Transverse colon (tissue), 4 donors: ENCODE measurements around the gene RAPGEF1.

Experiments used
- POLR2AphosphoS5 ChIP-seq, 3 donors: sonication (generic); formaldehyde crosslinking; IDR thresholded peaks; one replicate each; pipeline ENCODE4 v1.6.1; 2016; ENCODE audit warnings: antibody characterized with exemption in 3 of 3
- TF ChIP-seq, protein P1 (sequence below), 5 experiments: fragments of 200-600 bp in 3 of 5; fragments of 450-650 bp in 2 of 5; sonication (generic) in 3 of 5; IDR thresholded peaks; 1 replicate in 2 of 5; 2 replicates in 3 of 5; pipeline ENCODE4 v1.5.1; 2016 to 2017; ENCODE audit warnings: antibody characterized with exemption in 5 of 5, inconsistent platforms in 3 of 5, mild to moderate bottlenecking in 2 of 5, moderate library complexity in 1 of 5

DNA sequence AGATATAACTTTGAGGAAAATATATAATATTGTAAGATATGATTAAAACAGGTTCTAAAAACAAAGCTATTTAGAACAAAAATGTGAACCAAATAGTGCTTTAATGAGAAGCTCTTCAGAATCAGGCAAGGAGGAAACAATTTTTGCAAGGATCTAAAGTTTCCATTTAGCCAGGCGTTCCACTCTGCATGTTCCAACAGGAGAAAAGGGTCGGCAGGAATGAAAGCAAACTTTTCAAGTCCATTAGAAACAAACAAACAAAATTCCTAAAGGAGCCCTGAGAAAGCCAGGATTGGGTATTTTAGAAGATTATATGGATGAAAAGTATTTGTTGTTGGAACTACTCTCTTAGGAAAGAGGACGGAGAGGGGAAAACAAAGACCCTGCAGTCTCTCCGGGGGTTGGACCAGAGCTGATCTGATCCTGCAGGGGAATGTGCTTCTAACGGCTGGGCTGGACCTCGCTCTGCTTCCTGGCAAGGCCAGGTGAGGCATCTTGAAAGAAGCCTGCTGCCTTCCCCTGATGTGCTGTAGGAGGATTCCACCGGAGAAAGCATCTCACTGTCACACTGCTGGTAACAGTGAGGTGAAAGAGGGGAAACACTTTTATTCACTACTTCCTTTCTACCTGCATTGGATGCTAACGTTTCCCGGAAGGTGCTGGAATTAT is 100.0 kb downstream of the RAPGEF1 start:
- TF ChIP-seq, protein P1, sequence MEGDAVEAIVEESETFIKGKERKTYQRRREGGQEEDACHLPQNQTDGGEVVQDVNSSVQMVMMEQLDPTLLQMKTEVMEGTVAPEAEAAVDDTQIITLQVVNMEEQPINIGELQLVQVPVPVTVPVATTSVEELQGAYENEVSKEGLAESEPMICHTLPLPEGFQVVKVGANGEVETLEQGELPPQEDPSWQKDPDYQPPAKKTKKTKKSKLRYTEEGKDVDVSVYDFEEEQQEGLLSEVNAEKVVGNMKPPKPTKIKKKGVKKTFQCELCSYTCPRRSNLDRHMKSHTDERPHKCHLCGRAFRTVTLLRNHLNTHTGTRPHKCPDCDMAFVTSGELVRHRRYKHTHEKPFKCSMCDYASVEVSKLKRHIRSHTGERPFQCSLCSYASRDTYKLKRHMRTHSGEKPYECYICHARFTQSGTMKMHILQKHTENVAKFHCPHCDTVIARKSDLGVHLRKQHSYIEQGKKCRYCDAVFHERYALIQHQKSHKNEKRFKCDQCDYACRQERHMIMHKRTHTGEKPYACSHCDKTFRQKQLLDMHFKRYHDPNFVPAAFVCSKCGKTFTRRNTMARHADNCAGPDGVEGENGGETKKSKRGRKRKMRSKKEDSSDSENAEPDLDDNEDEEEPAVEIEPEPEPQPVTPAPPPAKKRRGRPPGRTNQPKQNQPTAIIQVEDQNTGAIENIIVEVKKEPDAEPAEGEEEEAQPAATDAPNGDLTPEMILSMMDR (IDR thresholded peaks at IDR 0.05), result no peak
- TF ChIP-seq POLR2AphosphoS5 (IDR thresholded peaks at IDR 0.05), result no peak
